ENCODE data around the gene GTF3C5. TPM values are rescaled to one million over a fixed set of nuclear protein-coding genes. Genes with fewer than 3 reads are reported as not detected.

Gene GTF3C5
- total RNA-seq, 1 donor from 2014 or later, result 46.4 TPM

GRCh38 chr9:133043449-133044035 is 12.7 kb downstream of the GTF3C5 start:
- Mint-ChIP-seq H3K36me3 (ENCODE audit: low read depth, unreplicated experiment) (peaks cover 13% of the 10 kb centered on the region), H3K27me3 (ENCODE audit: low read depth, unreplicated experiment) (no peaks in the 10 kb centered on the region), H3K4me1 (ENCODE audit: low read depth, unreplicated experiment) (peaks cover 6% of the 10 kb centered on the region), H3K9me3 (ENCODE audit: unreplicated experiment) (no peaks in the 10 kb centered on the region), H3K4me3 (ENCODE audit: unreplicated experiment) (no peak overlapping the region), H3K27ac (ENCODE audit: unreplicated experiment) (no peak overlapping the region)
- Histone ChIP-seq H3K27ac (ENCODE audit: low read depth, low read length) (no peak overlapping the region), H3K79me2 (ENCODE audit: insufficient read depth, low read length) (peaks cover 34% of the 10 kb centered on the region), H4K20me1 (ENCODE audit: insufficient read depth, low read length) (peaks cover 67% of the 10 kb centered on the region), H3K9me3 (ENCODE audit: insufficient read depth, low read depth, low read length) (no peaks in the 10 kb centered on the region), H2AFZ (ENCODE audit: low read depth, low read length) (no peak overlapping the region), H3K9ac (ENCODE audit: low read length) (no peak overlapping the region), H3K4me1 (ENCODE audit: insufficient read depth, low read length) (no peaks in the 10 kb centered on the region), H3K4me3 (ENCODE audit: insufficient read depth, low read depth, low read length) (no peak overlapping the region), H3K4me2 (ENCODE audit: low read length) (no peak overlapping the region), H3K27me3 (ENCODE audit: insufficient read depth, low read length) (no peaks in the 10 kb centered on the region), H3K36me3 (ENCODE audit: insufficient read depth, low read length) (peaks cover 11% of the 10 kb centered on the region)
- TF ChIP-seq CTCF (IDR thresholded peaks at IDR 0.05; ENCODE audit: insufficient read depth, low read depth, low read length) (no peak), EZH2 (IDR thresholded peaks at IDR 0.05; ENCODE audit: insufficient read depth, low read length) (no peak)
- DNase-seq (ENCODE audit: low read depth) (no peak), FAIRE-seq (no peak)

GRCh38 chr9:133044125-133044524 is 13.3 kb downstream of the GTF3C5 start:
- peaks cover 6% of the 10 kb centered on the region for H3K4me1 Mint-ChIP-seq (ENCODE audit: low read depth, unreplicated experiment)
- FAIRE-seq (no peak), DNase-seq (ENCODE audit: low read depth) (no peak)
- no peak overlapping the region for H3K27ac Mint-ChIP-seq (ENCODE audit: unreplicated experiment)
- TF ChIP-seq CTCF (IDR thresholded peaks at IDR 0.05; ENCODE audit: insufficient read depth, low read depth, low read length), result no peak
- no peak for TF ChIP-seq EZH2 (IDR thresholded peaks at IDR 0.05; ENCODE audit: insufficient read depth, low read length)
- no peaks in the 10 kb centered on the region for H3K27me3 Mint-ChIP-seq (ENCODE audit: low read depth, unreplicated experiment)
- H3K9me3 Mint-ChIP-seq (ENCODE audit: unreplicated experiment), result no peaks in the 10 kb centered on the region
- no peak overlapping the region for H3K4me3 Mint-ChIP-seq (ENCODE audit: unreplicated experiment)
- peaks cover 66% of the 10 kb centered on the region for H4K20me1 ChIP-seq (ENCODE audit: insufficient read depth, low read length)
- H3K4me2 ChIP-seq (ENCODE audit: low read length), result no peak overlapping the region
- H3K9me3 ChIP-seq (ENCODE audit: insufficient read depth, low read depth, low read length), result no peaks in the 10 kb centered on the region
- H3K27ac ChIP-seq (ENCODE audit: low read depth, low read length), result no peak overlapping the region
- no peak overlapping the region for H3K4me3 ChIP-seq (ENCODE audit: insufficient read depth, low read depth, low read length)
- H3K79me2 ChIP-seq (ENCODE audit: insufficient read depth, low read length), result peaks cover 28% of the 10 kb centered on the region
- H3K9ac ChIP-seq (ENCODE audit: low read length), result no peak overlapping the region
- H3K4me1 ChIP-seq (ENCODE audit: insufficient read depth, low read length), result no peaks in the 10 kb centered on the region
- peaks cover 13% of the 10 kb centered on the region for H3K36me3 Mint-ChIP-seq (ENCODE audit: low read depth, unreplicated experiment)
- H2AFZ ChIP-seq (ENCODE audit: low read depth, low read length), result no peak overlapping the region
- peaks cover 12% of the 10 kb centered on the region for H3K36me3 ChIP-seq (ENCODE audit: insufficient read depth, low read length)
- no peaks in the 10 kb centered on the region for H3K27me3 ChIP-seq (ENCODE audit: insufficient read depth, low read length)

DNA sequence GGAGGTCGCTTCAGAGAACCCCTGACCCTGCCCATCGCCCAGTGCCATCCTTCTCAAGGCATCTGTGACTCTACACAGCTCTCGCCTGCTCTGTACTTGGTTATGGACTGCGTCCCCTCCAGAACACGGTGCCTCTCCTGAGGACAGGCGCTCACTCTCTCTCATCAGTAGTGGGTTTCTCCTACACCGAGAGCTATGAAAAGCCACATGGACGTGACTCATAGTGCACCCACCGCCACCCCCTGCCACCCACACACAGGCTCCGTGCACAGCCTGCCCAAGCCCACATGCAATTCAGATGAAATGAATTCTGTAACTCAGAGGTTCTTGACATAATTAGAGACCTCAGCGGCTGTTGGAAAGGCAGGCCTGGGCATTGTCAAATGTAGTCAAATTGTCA is 13.9 kb downstream of the GTF3C5 start:
- Mint-ChIP-seq H3K27ac (ENCODE audit: unreplicated experiment) (no peak overlapping the region), H3K4me1 (ENCODE audit: low read depth, unreplicated experiment) (peaks cover 6% of the 10 kb centered on the region), H3K27me3 (ENCODE audit: low read depth, unreplicated experiment) (no peaks in the 10 kb centered on the region), H3K9me3 (ENCODE audit: unreplicated experiment) (no peaks in the 10 kb centered on the region), H3K4me3 (ENCODE audit: unreplicated experiment) (no peak overlapping the region), H3K36me3 (ENCODE audit: low read depth, unreplicated experiment) (peaks cover 13% of the 10 kb centered on the region)
- Histone ChIP-seq H4K20me1 (ENCODE audit: insufficient read depth, low read length) (peaks cover 66% of the 10 kb centered on the region), H3K4me2 (ENCODE audit: low read length) (no peak overlapping the region), H3K9me3 (ENCODE audit: insufficient read depth, low read depth, low read length) (no peaks in the 10 kb centered on the region), H3K36me3 (ENCODE audit: insufficient read depth, low read length) (peaks cover 15% of the 10 kb centered on the region), H2AFZ (ENCODE audit: low read depth, low read length) (no peak overlapping the region), H3K27me3 (ENCODE audit: insufficient read depth, low read length) (no peaks in the 10 kb centered on the region), H3K4me3 (ENCODE audit: insufficient read depth, low read depth, low read length) (no peak overlapping the region), H3K79me2 (ENCODE audit: insufficient read depth, low read length) (peaks cover 23% of the 10 kb centered on the region), H3K27ac (ENCODE audit: low read depth, low read length) (no peak overlapping the region), H3K9ac (ENCODE audit: low read length) (no peak overlapping the region), H3K4me1 (ENCODE audit: insufficient read depth, low read length) (no peaks in the 10 kb centered on the region)
- TF ChIP-seq EZH2 (IDR thresholded peaks at IDR 0.05; ENCODE audit: insufficient read depth, low read length) (no peak), CTCF (IDR thresholded peaks at IDR 0.05; ENCODE audit: insufficient read depth, low read depth, low read length) (no peak)
- DNase-seq (ENCODE audit: low read depth) (no peak), FAIRE-seq (no peak)
